CD14-positive monocyte (primary cell): Measurements from ENCODE around the gene DAB2IP. TPM values are rescaled to one million over a fixed set of nuclear protein-coding genes. Genes with fewer than 3 reads are reported as not detected.

ENCODE experiments used
- DNase-seq, 3 donors: peaks; one replicate each; pipeline ENCODE4 v3.0.0-alpha.2; 2011 to 2022
- H2AFZ ChIP-seq: 2 replicates; pipeline ENCODE4 v1.6.0; 2012; ENCODE audit warnings: mild to moderate bottlenecking, low read depth, low read length, inconsistent platforms; ENCODE audit not compliant: insufficient read depth, poor library complexity, severe bottlenecking
- H3K27ac ChIP-seq, 2 donors: 1 replicate in 1 of 2; 2 replicates in 1 of 2; pipeline ENCODE4 v1.5.1; 2012 to 2013; ENCODE audit warnings: low read length in 2 of 2, control low read depth in 1 of 2, inconsistent platforms in 1 of 2, low read depth in 1 of 2, mild to moderate bottlenecking in 1 of 2
- H3K27me3 ChIP-seq, 2 donors: one replicate each; pipeline versions ENCODE4 v1.6.0 to v1.6.1; 2011 to 2013; ENCODE audit warnings: low read length in 2 of 2; ENCODE audit not compliant: control insufficient read depth in 2 of 2, insufficient read depth in 2 of 2
- H3K36me3 ChIP-seq, 2 donors: replicated peaks in 1 of 2; 1 replicate in 1 of 2; 2 replicates in 1 of 2; pipeline versions ENCODE4 v1.5.1 to v1.6.1; 2012 to 2013; ENCODE audit warnings: low read length in 2 of 2, control low read depth in 1 of 2, inconsistent platforms in 1 of 2, mild to moderate bottlenecking in 1 of 2; ENCODE audit not compliant: insufficient read depth in 2 of 2, control insufficient read depth in 1 of 2
- H3K4me1 ChIP-seq, 2 donors: 1 replicate in 1 of 2; 2 replicates in 1 of 2; pipeline versions ENCODE4 v1.5.1 to v1.6.1; 2012 to 2013; ENCODE audit warnings: low read length in 2 of 2, control low read depth in 1 of 2, inconsistent platforms in 1 of 2, mild to moderate bottlenecking in 1 of 2, moderate library complexity in 1 of 2; ENCODE audit not compliant: insufficient read depth in 2 of 2, control insufficient read depth in 1 of 2
- H3K4me2 ChIP-seq: replicated peaks from 2 replicates; pipeline ENCODE3; 2012; ENCODE audit warnings: low read length, moderate library complexity, mild to moderate bottlenecking; ENCODE audit not compliant: poor library complexity, severe bottlenecking; ENCODE audit errors: extremely low read depth
- H3K4me3 ChIP-seq, 3 experiments: fragments of 200-600 bp in 1 of 3; sonication (generic) in 1 of 3; replicated peaks in 1 of 3; 1 replicate in 2 of 3; 2 replicates in 1 of 3; pipeline ENCODE4 v1.5.1; 2011 to 2013; ENCODE audit warnings: low read length in 3 of 3, mild to moderate bottlenecking in 3 of 3, control low read depth in 2 of 3, low read depth in 2 of 3, inconsistent platforms in 1 of 3, moderate library complexity in 1 of 3
- H3K79me2 ChIP-seq: 2 replicates; pipeline ENCODE4 v1.6.0; 2012; ENCODE audit warnings: mild to moderate bottlenecking, control low read depth, inconsistent platforms, low read length, moderate library complexity; ENCODE audit not compliant: insufficient read depth
- H3K9ac ChIP-seq: 2 replicates; pipeline ENCODE4 v1.6.0; 2017; ENCODE audit warnings: low read length, mild to moderate bottlenecking; ENCODE audit not compliant: insufficient read depth, poor library complexity, severe bottlenecking
- H3K9me3 ChIP-seq, 2 donors: replicated peaks in 1 of 2; 1 replicate in 1 of 2; 2 replicates in 1 of 2; pipeline versions ENCODE4 v1.5.1 to v1.6.1; 2012 to 2013; ENCODE audit warnings: low read length in 2 of 2, control low read depth in 1 of 2; ENCODE audit not compliant: control insufficient read depth in 1 of 2, insufficient read depth in 1 of 2
- H4K20me1 ChIP-seq: 2 replicates; pipeline ENCODE4 v1.6.0; 2012; ENCODE audit warnings: mild to moderate bottlenecking, low read length, control low read depth, moderate library complexity; ENCODE audit not compliant: insufficient read depth
- H3K27ac Mint-ChIP-seq, 7 donors: one replicate each; pipeline ENCODE4 v1.8.0; 2020; ENCODE audit warnings: mild to moderate bottlenecking in 7 of 7, mixed read lengths in 7 of 7, moderate library complexity in 6 of 7, inconsistent platforms in 2 of 7
- H3K27me3 Mint-ChIP-seq, 3 donors: one replicate each; pipeline ENCODE4 v1.8.0; 2021 to 2022; ENCODE audit warnings: low read depth in 3 of 3, mild to moderate bottlenecking in 3 of 3, mixed read lengths in 3 of 3, moderate library complexity in 3 of 3, inconsistent platforms in 1 of 3
- H3K36me3 Mint-ChIP-seq, 2 donors: one replicate each; pipeline ENCODE4 v1.8.0; 2020; ENCODE audit warnings: mixed read lengths in 2 of 2, inconsistent platforms in 1 of 2, mild to moderate bottlenecking in 1 of 2
- H3K4me1 Mint-ChIP-seq: one replicate; pipeline ENCODE4 v1.8.0; 2020; ENCODE audit warnings: mild to moderate bottlenecking, mixed read lengths
- H3K4me3 Mint-ChIP-seq, 2 donors: one replicate each; pipeline ENCODE4 v1.8.0; 2020; ENCODE audit warnings: mild to moderate bottlenecking in 2 of 2, mixed read lengths in 2 of 2, moderate library complexity in 1 of 2
- H3K9me3 Mint-ChIP-seq, 7 donors: one replicate each; pipeline ENCODE4 v1.8.0; 2020 to 2022; ENCODE audit warnings: mixed read lengths in 7 of 7, mild to moderate bottlenecking in 6 of 7, moderate library complexity in 6 of 7, inconsistent platforms in 2 of 7
- WGBS: methylation state at CpG from one replicate; pipeline ENCODE4 v1.1.5; 2013; ENCODE audit warnings: missing lambda C conversion rate; ENCODE audit not compliant: insufficient coverage; 5-methylcytosine and 5-hydroxymethylcytosine counted together
- intact Hi-C, 2 donors: fragments of 100-400 bp; cut with micrococcal nuclease; formaldehyde crosslinking; loops; one replicate each; pipeline versions ENCODE4 v1.15.0 to v1.15.1; 2023
- polyA plus RNA-seq, 3 donors: library from polyadenylated mRNA; depleted of rRNA in 1 of 3; unstranded in 2 of 3; stranded (reverse) in 1 of 3; fragments of 300-500 nt in 2 of 3; fragments of >200 nt in 1 of 3; fragmentation: Illumina TruSeq in 2 of 3; gene quantifications; 1 replicate in 2 of 3; 2 replicates in 1 of 3; pipeline ENCODE4 v1.2.3, GENCODE V29; 2012 to 2021
- TF ChIP-seq, protein P1 (sequence below): fragments of 200-600 bp; IDR thresholded peaks from one replicate; pipeline ENCODE4 v1.8.0; 2022; ENCODE audit warnings: antibody characterized with exemption, mild to moderate bottlenecking

DAB2IP gene
- polyA plus RNA-seq, 3 donors = 0.13 TPM; not detected in 2

- no peak overlapping the region for H3K27ac ChIP-seq
- H3K4me2 ChIP-seq = no peak overlapping the region
- Mint-ChIP-seq H3K4me1 (peaks cover 17% of the 10 kb centered on the region), H3K27me3 (peaks cover 59 to 78% (median 68%) of the 10 kb centered on the region in 3 donors), H3K36me3 (peaks cover 4 to 5% of the 10 kb centered on the region in 2 donors), H3K27ac (no peak overlapping the region), H3K9me3 (peaks cover 0 to 15% (median 6%) of the 10 kb centered on the region in 7 donors), H3K4me3 (peak overlapping the region in 1 of 2 donors; percentile 77)
- 18% methylated on average over 14 of the region's 15 CpGs for WGBS
- TF ChIP-seq, protein P1, sequence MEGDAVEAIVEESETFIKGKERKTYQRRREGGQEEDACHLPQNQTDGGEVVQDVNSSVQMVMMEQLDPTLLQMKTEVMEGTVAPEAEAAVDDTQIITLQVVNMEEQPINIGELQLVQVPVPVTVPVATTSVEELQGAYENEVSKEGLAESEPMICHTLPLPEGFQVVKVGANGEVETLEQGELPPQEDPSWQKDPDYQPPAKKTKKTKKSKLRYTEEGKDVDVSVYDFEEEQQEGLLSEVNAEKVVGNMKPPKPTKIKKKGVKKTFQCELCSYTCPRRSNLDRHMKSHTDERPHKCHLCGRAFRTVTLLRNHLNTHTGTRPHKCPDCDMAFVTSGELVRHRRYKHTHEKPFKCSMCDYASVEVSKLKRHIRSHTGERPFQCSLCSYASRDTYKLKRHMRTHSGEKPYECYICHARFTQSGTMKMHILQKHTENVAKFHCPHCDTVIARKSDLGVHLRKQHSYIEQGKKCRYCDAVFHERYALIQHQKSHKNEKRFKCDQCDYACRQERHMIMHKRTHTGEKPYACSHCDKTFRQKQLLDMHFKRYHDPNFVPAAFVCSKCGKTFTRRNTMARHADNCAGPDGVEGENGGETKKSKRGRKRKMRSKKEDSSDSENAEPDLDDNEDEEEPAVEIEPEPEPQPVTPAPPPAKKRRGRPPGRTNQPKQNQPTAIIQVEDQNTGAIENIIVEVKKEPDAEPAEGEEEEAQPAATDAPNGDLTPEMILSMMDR = no peak
- no peaks in the 10 kb centered on the region for H3K36me3 ChIP-seq
- no peak overlapping the region for H2AFZ ChIP-seq
- H3K9me3 ChIP-seq = peaks cover 0 to 17% of the 10 kb centered on the region in 2 donors
- peaks cover 33 to 63% of the 10 kb centered on the region in 2 donors for H3K27me3 ChIP-seq
- peak in 1 of 3 donors; percentile 45 for DNase-seq
- peaks cover 4 to 12% of the 10 kb centered on the region in 2 donors for H3K4me1 ChIP-seq
- no peaks in the 10 kb centered on the region for H4K20me1 ChIP-seq
- H3K79me2 ChIP-seq = no peaks in the 10 kb centered on the region
- no peak overlapping the region for H3K9ac ChIP-seq
- no peak overlapping the region for H3K4me3 ChIP-seq
- intact Hi-C loops = no loop called here
These were observed 1.0 kb upstream of the DAB2IP start for GRCh38 chr9:121650217-121651007.

DNA sequence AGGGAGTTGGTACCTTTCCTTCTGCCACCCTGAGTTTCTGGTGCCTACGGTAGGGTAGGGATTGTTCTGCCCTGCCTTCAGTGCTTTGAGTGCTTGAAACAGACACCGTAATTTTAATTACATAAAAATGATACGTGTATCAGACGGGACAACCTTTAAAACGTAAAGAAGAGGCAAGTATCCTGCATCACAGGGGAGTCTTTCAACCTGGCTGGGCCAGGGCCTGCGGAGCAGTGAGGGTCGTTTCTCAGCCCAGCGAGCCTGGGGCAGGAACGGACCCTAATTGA lies 483 bp upstream of the DAB2IP start:
- no peak for DNase-seq
- Histone ChIP-seq H3K4me1 (peaks cover 2 to 12% of the 10 kb centered on the region in 2 donors), H3K4me3 (no peak overlapping the region), H3K27ac (no peak overlapping the region), H3K9me3 (peaks cover 0 to 17% of the 10 kb centered on the region in 2 donors), H3K4me2 (no peak overlapping the region), H3K9ac (no peak overlapping the region), H3K79me2 (no peaks in the 10 kb centered on the region), H2AFZ (no peak overlapping the region), H4K20me1 (no peaks in the 10 kb centered on the region), H3K36me3 (no peaks in the 10 kb centered on the region), H3K27me3 (peaks cover 33 to 63% of the 10 kb centered on the region in 2 donors)
- Mint-ChIP-seq H3K4me3 (peak overlapping the region in 1 of 2 donors; percentile 77), H3K9me3 (peaks cover 0 to 15% (median 6%) of the 10 kb centered on the region in 7 donors), H3K27me3 (peaks cover 56 to 78% (median 68%) of the 10 kb centered on the region in 3 donors), H3K4me1 (peaks cover 14% of the 10 kb centered on the region), H3K27ac (no peak overlapping the region), H3K36me3 (peaks cover 4 to 5% of the 10 kb centered on the region in 2 donors)
- 19% methylated on average over 8 of the region's 9 CpGs for WGBS
- intact Hi-C loops = no loop called here
- TF ChIP-seq, protein P1 = no peak
